GM19455 (cell line): ENCODE data around the gene CCL3.
"Not testable (repeated sequence)": the region's sequence is repeated elsewhere in the genome, so short reads cannot be mapped to it uniquely, and the experiment has no call there.

ENCODE experiments used
- ATAC-seq: cut with Tn5 transposase; IDR thresholded peaks from one replicate; pipeline ENCODE4 v1.9.1; 2021; ENCODE audit not compliant: unreplicated experiment

CCL3 gene

GRCh38 chr17:36117505-36118382 lies 27.8 kb upstream of the CCL3 start:
- no peak for ATAC-seq

GRCh38 chr17:36115649-36115977 lies 25.7 kb upstream of the CCL3 start:
- ATAC-seq = not testable (repeated sequence)

GRCh38 chr17:36114971-36115648 lies 25.2 kb upstream of the CCL3 start:
- not testable (repeated sequence) for ATAC-seq

GRCh38 chr17:36113131-36113530 lies 23.2 kb upstream of the CCL3 start:
- ATAC-seq = not testable (repeated sequence)

GRCh38 chr17:36112572-36112971 lies 22.6 kb upstream of the CCL3 start:
- ATAC-seq = no peak

- ATAC-seq = no peak
Observed at GRCh38 chr17:36111068-36111490, 21.1 kb upstream of the CCL3 start.

- ATAC-seq = not testable (repeated sequence)
Observed at GRCh38 chr17:36108265-36108664, 18.3 kb upstream of the CCL3 start.

- ATAC-seq = no peak
Observed at GRCh38 chr17:36107660-36108059, 17.7 kb upstream of the CCL3 start.

GRCh38 chr17:36106493-36106835 lies 16.5 kb upstream of the CCL3 start:
- no peak for ATAC-seq

GRCh38 chr17:36105781-36106492 lies 16.0 kb upstream of the CCL3 start:
- ATAC-seq = no peak

- no peak for ATAC-seq
Observed at GRCh38 chr17:36104701-36105181, 14.8 kb upstream of the CCL3 start.

GRCh38 chr17:36104246-36104645 lies 14.3 kb upstream of the CCL3 start:
- not testable (repeated sequence) for ATAC-seq

- not testable (repeated sequence) for ATAC-seq
Observed at GRCh38 chr17:36103401-36103975, 13.5 kb upstream of the CCL3 start, which contains the start of gene CCL4. Gene CCL4, plus strand, starts transcription at chr17:36103827. Its CDS starts 79 bp downstream, at chr17:36103906.

GRCh38 chr17:36099004-36099403 lies 9.1 kb upstream of the CCL3 start:
- not testable (repeated sequence) for ATAC-seq

GRCh38 chr17:36095992-36096391 lies 6.0 kb upstream of the CCL3 start:
- no peak for ATAC-seq

- ATAC-seq = no peak
Observed at GRCh38 chr17:36094746-36095145, 4.8 kb upstream of the CCL3 start.

GRCh38 chr17:36094232-36094631 lies 4.3 kb upstream of the CCL3 start:
- no peak for ATAC-seq

GRCh38 chr17:36092715-36093114 lies 2.8 kb upstream of the CCL3 start:
- not testable (repeated sequence) for ATAC-seq

GRCh38 chr17:36092230-36092629 lies 2.3 kb upstream of the CCL3 start:
- ATAC-seq = no peak

- no peak for ATAC-seq
Observed at GRCh38 chr17:36089339-36089865, 541 bp downstream of the CCL3 start.
